ENCODE measurements around the gene MAN2A1.

- TF ChIP-seq CTCF (conservative IDR thresholded peaks at IDR 0.05; ENCODE audit: low read depth, low read length) (no peak), EZH2 (IDR thresholded peaks at IDR 0.05; ENCODE audit: borderline replicate concordance, low read depth, low read length, poor library complexity, severe bottlenecking) (no peak)
Measured at GRCh38 chr5:109649318-109649717, 40.4 kb upstream of the MAN2A1 start.
